KOPT-K1 (cell line): ENCODE measurements around the gene IGF2R.
A peak's percentile ranks its signal among the peaks of the same experiment; 100 is the strongest.
"Not testable (repeated sequence)": the region's sequence is repeated elsewhere in the genome, so short reads cannot be mapped to it uniquely, and the experiment has no call there.

ENCODE experiments used
- H3K27ac ChIP-seq: fragments of 200-600 bp; sonication (generic); 2 replicates; pipeline ENCODE4 v1.5.1; 2016; ENCODE audit warnings: antibody characterized with exemption, mild to moderate bottlenecking, low read depth, low read length; ENCODE audit not compliant: poor library complexity, severe bottlenecking
- H3K36me3 ChIP-seq: fragments of 200-600 bp; sonication (generic); 2 replicates; pipeline ENCODE4 v1.5.1; 2017; ENCODE audit warnings: antibody characterized with exemption, mild to moderate bottlenecking, low read length, moderate library complexity; ENCODE audit not compliant: insufficient read depth
- H3K9me3 ChIP-seq: fragments of 200-600 bp; sonication (generic); 2 replicates; pipeline ENCODE4 v1.5.1; 2017; ENCODE audit warnings: antibody characterized with exemption, low read length, mild to moderate bottlenecking; ENCODE audit not compliant: insufficient read depth, poor library complexity, severe bottlenecking

The IGF2R gene

GRCh38 chr6:159964046-159964445 is 4.8 kb upstream of the IGF2R start:
- H3K36me3 ChIP-seq: no peaks in the 10 kb centered on the region
- H3K27ac ChIP-seq: no peak overlapping the region
- no peaks in the 10 kb centered on the region for H3K9me3 ChIP-seq

GRCh38 chr6:159966339-159966738 is 2.5 kb upstream of the IGF2R start:
- no peaks in the 10 kb centered on the region for H3K9me3 ChIP-seq
- no peak overlapping the region for H3K27ac ChIP-seq
- H3K36me3 ChIP-seq: no peaks in the 10 kb centered on the region; the same call in 1 of the 2 replicates

- Histone ChIP-seq H3K9me3 (no peaks in the 10 kb centered on the region), H3K36me3 (no peaks in the 10 kb centered on the region; the same call in 1 of the 2 replicates), H3K27ac (no peak overlapping the region)
Measured at GRCh38 chr6:159966981-159967380, 1.9 kb upstream of the IGF2R start.

GRCh38 chr6:159967621-159968020 is 1.3 kb upstream of the IGF2R start:
- not testable (repeated sequence) for H3K36me3 ChIP-seq, H3K9me3 ChIP-seq, H3K27ac ChIP-seq

GRCh38 chr6:159969204-159969912 is 476 bp downstream of the IGF2R start:
- H3K27ac ChIP-seq: peak overlapping the region; percentile 89

GRCh38 chr6:159969921-159970320 is 1.0 kb downstream of the IGF2R start:
- Histone ChIP-seq H3K9me3 (no peaks in the 10 kb centered on the region), H3K27ac (peak overlapping the region; percentile 89), H3K36me3 (peaks cover 2% of the 10 kb centered on the region; the same call in 1 of the 2 replicates)

More at GRCh38 chr6:159969204-159969912, 476 bp downstream of the IGF2R start:
- Histone ChIP-seq H3K36me3 (no peaks in the 10 kb centered on the region; the same call in 1 of the 2 replicates), H3K9me3 (no peaks in the 10 kb centered on the region)

GRCh38 chr6:159970659-159971063 is 1.8 kb downstream of the IGF2R start:
- Histone ChIP-seq H3K9me3 (no peaks in the 10 kb centered on the region), H3K27ac (peak overlapping the region; percentile 89), H3K36me3 (peaks cover 7% of the 10 kb centered on the region; the same call in 1 of the 2 replicates)

- peak overlapping the region; percentile 89 for H3K27ac ChIP-seq
- H3K36me3 ChIP-seq: peaks cover 7% of the 10 kb centered on the region; the same call in 1 of the 2 replicates
- H3K9me3 ChIP-seq: no peaks in the 10 kb centered on the region
Measured at GRCh38 chr6:159971341-159972178, 2.7 kb downstream of the IGF2R start.

- Histone ChIP-seq H3K9me3 (no peaks in the 10 kb centered on the region), H3K27ac (peak overlapping the region; percentile 89)
Measured at GRCh38 chr6:159972506-159973268, 3.8 kb downstream of the IGF2R start.

GRCh38 chr6:159973406-159973805 is 4.5 kb downstream of the IGF2R start:
- H3K9me3 ChIP-seq: no peaks in the 10 kb centered on the region
- peak overlapping the region; percentile 89 for H3K27ac ChIP-seq
- peaks cover 7% of the 10 kb centered on the region; the same call in 1 of the 2 replicates for H3K36me3 ChIP-seq

More at GRCh38 chr6:159972506-159973268, 3.8 kb downstream of the IGF2R start:
- peaks cover 7% of the 10 kb centered on the region; the same call in 1 of the 2 replicates for H3K36me3 ChIP-seq

GRCh38 chr6:159973951-159974350 is 5.1 kb downstream of the IGF2R start:
- Histone ChIP-seq H3K9me3 (no peaks in the 10 kb centered on the region), H3K36me3 (peaks cover 7% of the 10 kb centered on the region; the same call in 1 of the 2 replicates), H3K27ac (peak overlapping the region; percentile 89)

GRCh38 chr6:159974932-159975331 is 6.0 kb downstream of the IGF2R start:
- H3K27ac ChIP-seq: peak overlapping the region; percentile 89
- H3K9me3 ChIP-seq: no peaks in the 10 kb centered on the region
- peaks cover 7% of the 10 kb centered on the region; the same call in 1 of the 2 replicates for H3K36me3 ChIP-seq

GRCh38 chr6:159976686-159977254 is 7.9 kb downstream of the IGF2R start:
- no peaks in the 10 kb centered on the region for H3K9me3 ChIP-seq
- 0 out of 2 replicates have a peak, but pooled peaks cover 7% of the 10 kb centered on the region for H3K36me3 ChIP-seq
- peak overlapping the region; percentile 96 for H3K27ac ChIP-seq

- no peaks in the 10 kb centered on the region for H3K9me3 ChIP-seq
- H3K36me3 ChIP-seq: 0 out of 2 replicates have a peak, but pooled peaks cover 7% of the 10 kb centered on the region
- peak overlapping the region; percentile 96 for H3K27ac ChIP-seq
Measured at GRCh38 chr6:159977255-159977903, 8.5 kb downstream of the IGF2R start.
